Raji (cell line): ENCODE data around the gene MTOR.

Experiments
- POLR2A ChIP-seq: IDR thresholded peaks from 2 replicates; pipeline ENCODE4 v1.6.1; 2011; ENCODE audit warnings: low read depth, low read length, control low read depth; ENCODE audit not compliant: insufficient read depth

Gene MTOR

DNA sequence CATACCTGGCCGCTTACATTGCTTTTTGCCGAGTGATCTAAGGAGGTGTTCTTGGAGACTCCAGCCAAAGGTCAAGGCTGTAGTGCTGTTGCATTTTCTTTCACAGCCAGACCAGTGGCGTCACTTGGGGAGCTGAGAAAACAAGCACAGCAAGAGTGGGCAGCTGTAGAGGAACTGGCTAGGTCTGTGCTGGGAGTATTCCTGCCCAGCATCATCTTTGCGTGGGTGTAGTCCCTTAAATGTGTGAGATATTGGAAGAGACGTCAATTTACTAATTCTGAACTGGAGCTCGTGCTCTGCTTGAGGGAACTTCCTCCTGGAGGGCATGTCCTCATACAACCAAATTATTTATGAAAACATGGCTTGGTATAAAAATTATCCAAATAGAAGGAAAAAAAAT lies 20.8 kb upstream of the MTOR start:
- TF ChIP-seq POLR2A = no peak

DNA sequence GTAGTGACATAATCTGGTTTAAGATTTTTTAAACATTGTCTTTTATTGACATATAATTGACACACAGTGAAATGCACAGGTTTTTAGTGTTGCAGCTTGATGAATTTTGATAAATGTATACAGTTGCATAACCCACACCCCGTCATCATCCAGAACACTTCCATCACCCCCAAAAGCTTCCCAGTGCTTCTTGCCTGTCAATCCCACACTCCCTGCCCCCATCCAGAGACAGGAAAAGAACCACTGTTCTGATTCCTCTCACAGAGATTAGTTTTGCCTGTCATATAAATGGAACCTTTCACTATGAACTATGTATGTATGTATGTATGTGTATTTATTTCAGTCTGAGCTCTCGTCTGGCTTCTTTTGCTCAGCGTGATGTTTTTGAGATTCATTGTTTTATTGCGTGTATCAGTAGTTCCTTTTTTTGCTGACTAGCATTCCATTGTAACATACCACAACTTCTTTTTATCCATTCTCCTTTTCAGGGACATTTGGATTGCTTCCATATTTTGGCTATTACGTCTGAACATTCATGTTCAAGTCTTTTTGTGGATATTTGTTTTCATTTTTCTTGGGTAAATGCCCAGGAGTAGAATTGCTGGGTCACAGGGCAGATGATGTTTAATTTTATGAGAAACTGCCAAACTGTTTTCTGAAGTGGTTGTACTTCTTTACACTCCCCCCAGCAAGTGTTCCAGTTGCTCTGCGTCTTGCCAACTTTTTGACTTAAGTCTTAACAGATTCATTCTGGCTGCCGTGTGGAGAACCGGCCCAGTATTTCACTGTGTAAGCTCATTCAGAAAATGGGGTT lies 19.4 kb upstream of the MTOR start:
- no peak for TF ChIP-seq POLR2A

DNA sequence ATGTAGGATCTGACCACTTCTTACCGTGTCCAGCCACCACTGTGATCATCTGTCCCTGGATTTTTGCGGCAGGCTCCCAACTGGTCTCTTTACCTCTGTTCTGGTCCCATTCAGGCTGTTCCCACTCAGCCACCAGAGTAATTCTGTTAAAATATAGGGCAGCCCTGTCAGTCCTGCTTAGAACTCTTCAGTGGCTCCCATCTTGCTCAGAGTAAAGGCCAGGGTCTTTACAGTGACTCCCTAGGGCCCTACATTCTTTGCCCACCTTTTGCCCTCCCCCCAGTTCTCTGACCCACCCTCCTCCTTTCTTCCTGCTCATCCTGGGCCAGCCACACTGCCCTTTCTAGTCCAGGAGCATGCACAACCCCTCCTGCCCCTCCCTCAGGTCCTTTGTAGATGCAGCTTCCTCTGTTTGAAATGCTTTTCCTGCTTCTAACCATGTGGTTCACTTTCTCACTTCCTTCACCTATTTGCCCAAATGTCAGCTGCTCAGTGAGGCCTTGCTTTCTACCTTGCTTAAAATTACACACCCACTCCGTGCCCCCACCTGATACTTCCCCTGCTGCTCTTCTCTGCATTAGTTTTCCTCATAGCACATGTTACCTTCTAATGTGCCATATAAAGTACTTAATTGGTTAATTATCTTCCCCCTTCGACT lies 18.5 kb upstream of the MTOR start:
- no peak for TF ChIP-seq POLR2A

GRCh38 chr1:11279630-11280029 lies 17.3 kb upstream of the MTOR start:
- no peak for TF ChIP-seq POLR2A

DNA sequence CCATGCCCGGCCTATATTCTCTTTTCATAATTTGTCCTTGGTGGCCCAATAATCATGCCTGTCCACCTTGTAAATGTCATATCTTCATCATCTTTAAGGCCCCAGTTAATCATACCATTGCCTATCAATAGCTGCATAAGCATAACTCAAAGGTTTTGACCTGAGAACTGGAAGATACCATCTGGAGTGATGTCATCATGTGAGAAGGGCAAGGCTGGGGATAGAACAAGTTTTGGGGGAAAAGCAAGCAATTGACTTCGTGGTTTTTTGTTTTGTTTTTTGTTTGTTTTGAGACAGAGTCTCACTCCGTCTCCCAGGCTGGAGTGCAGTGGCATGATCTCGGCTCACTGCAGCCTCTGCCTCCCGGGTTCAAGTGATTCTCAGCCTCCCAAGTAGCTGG lies 16.8 kb upstream of the MTOR start:
- TF ChIP-seq POLR2A = no peak

DNA sequence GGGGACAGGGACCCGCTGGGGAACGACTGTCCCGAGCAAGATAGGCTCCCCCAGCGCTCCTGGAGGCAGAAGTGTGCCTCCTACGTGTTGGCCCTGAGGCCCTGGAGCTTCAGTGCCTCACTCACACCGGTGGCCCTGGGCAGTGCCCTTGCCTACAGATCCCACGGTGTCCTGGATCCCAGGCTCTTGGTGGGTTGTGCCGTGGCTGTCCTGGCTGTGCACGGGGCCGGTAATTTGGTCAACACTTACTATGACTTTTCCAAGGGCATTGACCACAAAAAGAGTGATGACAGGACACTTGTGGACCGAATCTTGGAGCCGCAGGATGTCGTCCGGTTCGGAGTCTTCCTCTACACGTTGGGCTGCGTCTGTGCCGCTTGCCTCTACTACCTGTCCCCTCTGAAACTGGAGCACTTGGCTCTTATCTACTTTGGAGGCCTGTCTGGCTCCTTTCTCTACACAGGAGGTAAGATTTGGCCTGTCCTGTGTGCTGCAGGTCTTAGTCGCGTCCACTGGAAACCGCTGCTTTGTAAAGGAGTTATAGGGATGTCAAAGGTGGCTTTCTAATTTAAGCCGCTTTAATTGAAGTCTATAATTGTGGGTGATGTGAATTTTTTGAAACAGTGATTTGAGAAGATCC lies 11.4 kb upstream of the MTOR start:
- no peak for TF ChIP-seq POLR2A

GRCh38 chr1:11272832-11273594 lies 10.7 kb upstream of the MTOR start, which contains the start of gene UBIAD1:
TSS of gene UBIAD1 (plus strand) at chr1:11273198. CDS start at chr1:11273532, 334 bp downstream.
- TF ChIP-seq POLR2A = peak; percentile 83

DNA sequence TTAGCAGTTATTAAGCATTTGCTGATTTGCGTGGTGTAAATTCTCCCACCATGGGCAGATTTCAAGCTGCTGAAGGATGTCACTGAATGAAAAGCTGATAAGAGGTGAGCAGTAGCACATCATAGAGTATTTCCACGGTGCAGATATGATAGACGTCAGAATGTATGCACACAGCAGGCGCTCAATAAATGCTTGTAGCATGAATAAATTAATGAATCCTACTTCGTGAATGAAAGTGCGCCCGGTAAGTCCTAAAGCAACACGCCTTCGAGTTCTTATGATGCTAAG lies 10.1 kb upstream of the MTOR start:
- TF ChIP-seq POLR2A = no peak

DNA sequence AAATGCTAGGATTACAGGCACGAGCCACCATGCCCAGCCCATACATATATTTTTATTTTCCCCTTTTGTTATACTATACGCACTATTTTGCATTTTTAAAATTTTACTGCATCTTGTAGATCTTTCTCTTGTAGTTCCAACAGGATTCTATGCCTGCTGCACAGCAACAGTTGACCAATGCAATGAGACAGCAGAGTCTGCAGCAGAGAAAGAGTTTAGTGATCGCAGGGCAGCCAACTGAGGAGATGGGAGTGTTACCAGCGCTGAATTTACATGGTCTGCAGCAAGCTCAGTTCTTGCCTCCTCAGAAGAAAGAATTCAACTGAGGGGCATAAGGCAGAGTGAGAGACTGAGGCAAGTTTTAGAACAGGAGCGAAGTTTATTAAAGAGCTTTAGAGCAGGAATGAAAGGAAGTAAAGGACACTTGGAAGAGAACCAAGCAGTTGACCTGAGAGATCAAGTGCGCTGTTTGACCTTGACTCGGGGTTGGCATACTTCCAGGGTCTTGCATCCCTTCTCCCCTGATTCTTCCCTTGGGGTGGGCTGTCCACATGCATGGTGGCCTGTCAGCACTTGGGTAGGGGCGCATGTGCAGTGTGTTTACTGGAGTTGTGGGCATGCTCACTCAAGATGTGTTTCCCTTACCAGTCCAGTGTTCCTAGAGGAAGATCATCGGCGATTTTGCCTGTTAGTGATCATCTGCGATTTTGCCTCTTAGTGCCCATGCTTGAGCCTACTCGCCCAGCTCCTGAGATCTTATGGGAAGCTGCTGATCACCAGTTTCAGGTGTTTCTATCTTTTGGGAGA lies 4.1 kb upstream of the MTOR start:
- TF ChIP-seq POLR2A = no peak

GRCh38 chr1:11256299-11256698 lies 6.1 kb downstream of the MTOR start:
- no peak for TF ChIP-seq POLR2A

GRCh38 chr1:11253226-11253625 lies 9.1 kb downstream of the MTOR start:
- TF ChIP-seq POLR2A = no peak

DNA sequence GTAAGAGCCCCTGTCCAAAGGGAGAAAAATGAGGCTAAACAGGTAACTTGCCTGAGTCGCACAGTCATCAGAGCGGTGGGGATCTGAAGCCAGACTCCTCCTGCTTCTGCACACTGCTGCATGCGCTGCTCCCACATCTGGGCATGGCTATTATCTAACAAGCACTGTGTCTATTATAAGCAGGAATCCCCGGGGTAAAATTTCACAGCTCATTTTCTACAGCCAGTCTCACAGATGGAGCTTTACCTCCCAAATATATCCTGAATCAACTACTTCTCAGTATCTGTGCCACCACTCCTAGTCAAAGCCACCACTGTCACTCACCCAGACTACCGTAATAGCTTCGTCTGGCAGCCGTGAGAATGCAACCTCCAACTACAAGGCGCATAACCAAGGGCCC lies 9.8 kb downstream of the MTOR start:
- no peak for TF ChIP-seq POLR2A

DNA sequence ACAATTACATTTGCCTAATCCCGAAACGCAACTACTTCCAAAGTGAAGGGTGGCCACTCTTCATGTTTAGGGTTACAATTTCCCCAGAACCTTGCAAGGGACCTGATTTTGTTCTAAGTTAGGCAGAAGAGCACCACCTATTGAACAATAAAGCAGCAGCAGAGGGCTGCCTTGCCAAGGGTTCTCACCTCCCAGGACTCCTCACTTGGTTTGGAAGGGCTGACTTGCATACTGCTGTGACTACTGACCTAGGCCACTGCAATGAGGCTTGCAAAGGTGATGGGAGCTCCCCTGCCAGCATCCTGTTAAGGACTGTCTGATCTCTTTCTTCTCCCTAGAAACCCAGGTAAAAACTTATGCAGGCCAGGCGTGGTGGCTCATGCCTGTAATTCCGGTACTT lies 14.2 kb downstream of the MTOR start:
- no peak for TF ChIP-seq POLR2A

GRCh38 chr1:11245904-11246719 lies 16.2 kb downstream of the MTOR start:
- no peak for TF ChIP-seq POLR2A
